ENCODE measurements around the gene UVRAG. TPM values are rescaled to one million over a fixed set of nuclear protein-coding genes. Genes with fewer than 3 reads are reported as not detected.

Gene UVRAG
- total RNA-seq, 1 donor from 2014 or later: 38.1 TPM

DNA sequence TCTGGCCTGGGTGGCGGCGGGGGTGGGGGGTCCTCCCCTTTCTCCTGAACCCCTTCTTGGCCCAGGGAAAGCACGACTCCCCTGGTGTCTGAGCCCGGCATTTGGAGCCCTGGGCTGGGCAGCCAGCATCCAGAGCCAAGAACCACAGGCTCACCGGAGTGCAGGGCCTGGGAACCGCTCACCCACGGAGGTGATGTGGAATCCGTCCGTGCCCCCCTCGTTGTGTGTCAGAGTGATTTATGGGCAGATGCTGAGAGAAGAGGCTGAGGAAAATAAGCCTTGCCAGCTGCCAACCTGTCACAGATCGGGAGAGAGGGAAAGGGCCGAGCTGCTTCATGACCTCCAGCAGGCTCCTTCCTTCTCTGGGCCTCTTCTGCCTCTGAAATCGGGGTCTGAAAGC is 357.6 kb downstream of the UVRAG start:
- DNase-seq: no peak

DNA sequence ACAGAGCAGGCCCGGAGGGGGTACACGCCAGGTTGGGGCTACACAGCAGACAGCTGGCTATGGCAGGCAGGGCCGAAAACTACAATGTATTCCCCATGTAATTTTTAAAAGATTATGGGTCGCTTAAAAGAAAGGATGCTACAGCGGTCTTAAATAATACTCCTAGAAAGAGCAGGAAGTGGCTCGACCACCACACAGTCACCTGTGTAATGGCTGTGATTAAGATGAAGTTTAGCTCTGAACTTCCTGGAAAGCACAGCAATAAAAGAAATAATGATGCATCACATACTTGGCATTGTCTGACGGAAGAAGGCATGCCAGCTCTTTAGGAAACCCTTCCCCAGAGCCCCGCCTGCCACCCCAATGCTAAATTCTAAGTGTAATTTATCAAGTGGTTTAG is 358.7 kb downstream of the UVRAG start:
- no peak for DNase-seq

DNA sequence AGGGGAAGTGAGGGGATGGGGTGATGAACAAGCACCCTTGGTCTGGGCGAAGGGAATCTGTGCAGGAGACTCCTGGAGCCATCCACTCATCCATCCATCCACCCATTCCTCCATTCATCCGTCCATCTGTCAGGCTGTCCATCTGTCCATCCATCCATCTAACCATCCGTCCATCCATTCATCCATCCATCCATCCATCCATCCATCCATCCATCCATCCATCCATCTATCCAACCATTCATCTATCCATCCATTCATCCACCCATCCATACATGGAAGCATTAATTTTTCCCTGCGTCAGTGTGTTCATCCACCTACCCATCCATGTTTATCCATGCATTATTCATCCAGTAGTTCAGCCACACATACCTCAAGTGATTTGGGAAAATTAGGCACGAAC is 359.3 kb downstream of the UVRAG start:
- DNase-seq: no peak

DNA sequence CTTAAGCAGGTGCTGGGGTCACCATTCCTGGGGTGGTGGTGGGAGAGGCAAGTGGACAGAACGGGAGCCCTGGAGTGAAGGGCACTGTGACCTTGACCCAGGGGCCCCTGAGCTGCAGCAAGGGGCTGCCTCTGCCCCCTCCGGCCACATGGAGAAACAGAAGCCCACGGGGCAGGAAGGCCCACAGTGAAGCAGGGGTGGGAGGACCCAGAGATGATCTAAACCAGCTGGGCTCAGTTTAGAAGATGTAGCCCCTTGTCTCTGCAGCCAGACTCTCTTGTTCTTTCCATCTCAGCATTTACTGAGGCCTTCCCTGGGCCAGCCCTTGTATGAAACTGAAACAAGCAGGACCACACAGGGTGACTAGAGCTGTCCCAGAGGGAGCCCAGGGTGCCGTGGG is 360.8 kb downstream of the UVRAG start:
- DNase-seq: no peak

DNA sequence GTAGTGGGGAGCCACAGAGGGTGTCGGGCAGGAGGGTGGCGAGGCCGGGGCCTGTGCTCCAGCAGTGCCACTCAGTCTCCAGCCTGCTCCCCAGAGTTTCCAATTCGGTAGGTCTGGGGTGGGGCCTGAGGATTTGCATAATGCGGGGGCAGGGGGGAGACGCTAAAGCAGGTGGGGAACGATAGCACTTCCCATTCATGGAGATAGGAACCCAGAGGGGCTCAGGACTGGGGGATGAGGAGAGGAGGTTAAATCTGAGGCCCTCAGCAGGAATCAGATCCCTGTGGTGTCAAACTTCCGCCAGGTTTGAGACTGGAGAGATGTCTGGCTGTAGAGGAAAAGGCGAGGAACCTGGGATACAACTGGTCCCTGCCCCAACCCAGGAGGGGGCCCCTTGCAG is 361.5 kb downstream of the UVRAG start:
- no peak for DNase-seq

DNA sequence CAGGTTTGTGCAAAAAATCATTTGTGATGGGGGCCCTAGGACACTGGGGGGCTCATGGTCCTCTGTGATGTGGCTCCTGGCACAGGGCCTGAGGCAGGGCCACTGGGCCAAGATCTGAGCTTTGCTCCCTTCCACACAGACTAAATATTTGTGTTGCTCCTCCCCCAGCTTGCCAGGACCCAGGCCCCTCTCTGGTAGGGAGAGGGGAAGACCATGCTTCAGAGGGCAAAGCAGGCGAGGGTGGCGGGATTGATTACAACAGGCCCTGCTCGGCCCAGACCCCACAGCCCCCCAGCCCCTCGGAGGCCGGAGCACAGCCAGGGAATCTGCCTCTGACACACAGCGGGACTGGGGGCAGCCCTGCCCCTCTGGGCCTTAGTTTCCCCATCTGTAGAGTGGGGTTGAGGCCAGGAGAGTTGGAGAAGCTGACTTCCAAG is 362.3 kb downstream of the UVRAG start:
- no peak for DNase-seq

DNA sequence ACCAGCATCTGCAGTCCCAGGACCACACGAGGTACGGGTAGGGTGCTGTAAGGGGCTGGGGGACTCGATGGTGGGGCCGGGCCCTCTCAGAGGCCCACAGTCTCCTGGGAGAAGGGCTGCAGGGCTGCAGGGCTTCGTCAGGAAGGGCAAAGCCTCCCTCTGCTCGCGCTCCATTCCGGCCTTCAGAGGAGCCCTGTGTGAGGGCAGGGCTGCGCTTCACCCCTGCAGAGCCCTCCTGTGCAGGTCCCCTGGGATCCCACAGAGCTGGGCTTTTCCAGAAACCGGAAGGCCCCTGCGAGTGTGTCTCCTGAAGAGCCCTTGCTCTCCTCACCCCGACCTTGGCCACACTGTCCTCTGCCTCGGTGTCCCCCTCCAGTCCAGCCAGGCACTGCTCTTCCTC is 364.1 kb downstream of the UVRAG start:
- DNase-seq: no peak

DNA sequence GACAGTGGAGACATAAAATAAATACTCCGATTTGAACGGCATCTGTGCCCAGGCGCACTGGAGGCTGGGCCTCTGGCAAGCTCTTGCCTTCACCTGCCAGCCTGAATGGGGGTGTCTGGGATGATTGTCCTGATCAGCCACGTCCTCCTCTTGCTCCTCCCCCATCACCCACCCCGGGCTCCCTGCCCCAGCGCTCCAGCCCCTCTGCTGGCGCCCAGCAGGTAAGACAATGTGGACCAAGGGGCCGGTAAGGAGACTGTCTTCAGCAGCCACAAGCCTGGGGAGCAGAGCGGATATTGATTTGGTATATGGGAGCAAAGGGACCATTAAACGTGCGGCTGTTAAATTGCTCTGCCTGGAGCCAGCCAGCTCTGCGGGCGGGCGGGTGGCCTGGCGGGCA is 366.4 kb downstream of the UVRAG start:
- no peak for DNase-seq

DNA sequence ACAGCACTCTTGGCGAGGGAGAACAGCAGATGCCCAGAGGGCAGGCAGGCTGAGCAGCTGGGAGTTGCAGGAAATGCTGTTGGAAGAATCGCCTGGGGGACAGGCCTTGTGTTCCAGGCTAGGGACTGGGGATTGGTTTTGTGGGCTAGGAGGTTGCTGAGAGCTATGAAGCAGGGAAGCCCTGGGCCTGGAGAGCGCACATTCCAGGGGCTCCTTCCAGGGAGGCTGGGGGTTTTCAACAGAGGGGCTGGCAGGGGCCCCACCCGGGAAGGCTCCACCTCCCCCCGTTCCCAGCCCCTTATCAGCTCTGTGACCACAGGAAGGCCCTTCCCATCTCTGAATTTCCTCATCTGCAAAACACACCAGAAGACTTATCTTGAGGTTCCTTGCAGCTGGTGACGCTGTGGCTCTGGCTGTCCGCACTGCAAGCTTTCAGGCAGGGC is 369.6 kb downstream of the UVRAG start:
- no peak for DNase-seq

DNA sequence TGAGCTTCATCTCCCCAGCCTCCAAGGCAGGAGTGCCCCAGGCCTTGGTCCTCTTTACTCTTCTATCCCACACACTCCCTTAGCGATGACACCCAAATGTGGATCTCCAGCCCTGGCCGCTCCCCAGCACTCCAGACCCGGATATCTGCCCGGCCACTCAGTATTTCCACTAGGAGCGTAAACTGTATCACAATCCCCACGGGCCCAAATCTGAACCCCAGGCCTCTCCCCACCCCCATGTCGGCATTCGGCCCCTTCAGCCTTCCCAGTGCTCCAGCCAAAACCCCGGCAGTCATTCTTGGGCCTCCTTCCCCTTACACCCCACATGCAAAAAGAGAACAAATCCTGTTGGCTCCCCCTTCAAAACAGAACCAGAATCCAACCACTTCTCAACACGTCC is 370.5 kb downstream of the UVRAG start:
- no peak for DNase-seq

DNA sequence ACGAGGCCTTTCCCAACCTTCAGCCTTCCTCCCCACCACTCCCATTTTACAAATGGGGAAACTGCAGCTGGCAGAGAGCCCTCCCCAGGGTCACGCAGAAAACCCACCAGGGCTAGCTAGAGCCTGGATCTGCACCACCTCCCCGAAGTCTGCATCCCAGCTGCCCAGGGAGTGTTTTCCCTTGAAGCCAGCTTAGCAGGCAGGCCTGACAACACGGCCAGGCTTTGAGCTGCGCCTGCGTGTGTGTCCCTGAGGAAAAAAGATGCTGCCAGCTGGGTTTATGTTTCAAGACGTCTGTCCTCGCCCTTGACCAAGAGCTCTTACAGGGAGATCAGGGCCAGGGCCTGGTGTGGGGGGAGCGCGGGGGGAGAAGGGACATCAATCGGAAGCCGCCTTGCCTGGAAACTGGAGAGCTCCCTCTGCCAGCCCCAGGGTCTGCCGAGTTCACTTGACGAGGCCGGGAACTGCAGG is 371.0 kb downstream of the UVRAG start:
- no peak for DNase-seq

DNA sequence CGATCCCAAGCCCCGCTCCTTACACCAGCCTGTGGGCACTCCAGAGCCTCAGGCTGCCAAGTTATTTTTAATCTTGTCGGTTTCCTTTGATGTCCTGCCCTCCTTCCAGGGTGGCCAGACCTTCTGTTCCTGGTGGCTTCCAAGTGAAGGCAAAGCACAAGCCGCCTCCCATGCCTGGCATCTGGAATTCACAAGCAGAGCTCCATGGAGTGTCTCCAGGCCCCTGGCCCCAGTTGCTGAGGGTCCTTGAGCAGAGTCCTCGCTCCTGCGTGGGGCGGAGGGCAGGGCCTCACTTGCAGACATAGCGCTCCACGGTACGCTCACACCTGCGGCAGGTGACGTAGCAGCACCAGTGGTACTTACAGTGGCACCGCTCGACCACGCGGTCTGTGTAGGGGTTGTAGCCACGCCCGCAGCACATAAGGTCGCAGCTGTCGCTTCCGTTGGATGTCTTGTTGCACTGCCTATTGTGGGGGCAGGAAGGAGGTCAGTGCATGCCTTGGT is 371.8 kb downstream of the UVRAG start:
- no peak for DNase-seq

DNA sequence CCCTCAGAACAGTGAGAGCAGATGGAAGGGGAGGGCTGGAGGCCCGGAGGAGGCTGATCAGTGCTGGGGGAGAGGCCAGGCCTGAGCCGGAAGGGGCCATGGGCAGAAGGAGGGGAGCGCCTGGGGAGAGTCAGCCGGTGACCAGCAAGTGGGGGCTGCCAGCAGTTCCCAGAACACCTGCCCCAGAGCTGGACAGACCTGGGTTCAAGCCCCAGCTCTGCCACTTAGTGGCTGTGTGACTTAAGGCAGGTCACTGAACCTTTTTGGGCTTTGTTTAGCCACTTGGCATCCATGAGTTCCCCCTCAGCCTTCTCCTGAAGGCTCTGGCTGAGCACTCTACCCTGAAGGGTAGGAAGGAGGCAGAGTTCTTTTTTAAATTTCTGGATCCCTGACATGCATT is 373.9 kb downstream of the UVRAG start:
- no peak for DNase-seq

DNA sequence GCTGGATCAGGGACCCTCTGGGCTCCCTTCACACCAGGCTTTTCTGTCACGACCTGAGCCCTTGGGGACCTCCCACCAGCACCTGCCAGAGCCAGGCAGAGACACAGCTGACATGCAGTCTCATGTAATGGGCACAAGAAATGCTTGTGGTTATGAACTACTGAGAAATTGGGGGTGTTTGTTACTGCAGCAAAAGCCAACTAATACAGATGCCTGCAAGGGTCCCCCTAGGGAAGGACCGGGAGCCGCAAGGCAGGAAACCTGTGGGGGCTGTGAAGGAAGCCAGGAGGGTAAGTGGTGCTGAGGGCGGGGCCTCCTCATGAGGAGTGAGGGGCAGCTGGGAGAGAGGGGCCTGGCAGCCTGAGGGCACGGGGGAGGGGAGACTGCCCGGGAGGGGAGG is 374.7 kb downstream of the UVRAG start:
- no peak for DNase-seq

DNA sequence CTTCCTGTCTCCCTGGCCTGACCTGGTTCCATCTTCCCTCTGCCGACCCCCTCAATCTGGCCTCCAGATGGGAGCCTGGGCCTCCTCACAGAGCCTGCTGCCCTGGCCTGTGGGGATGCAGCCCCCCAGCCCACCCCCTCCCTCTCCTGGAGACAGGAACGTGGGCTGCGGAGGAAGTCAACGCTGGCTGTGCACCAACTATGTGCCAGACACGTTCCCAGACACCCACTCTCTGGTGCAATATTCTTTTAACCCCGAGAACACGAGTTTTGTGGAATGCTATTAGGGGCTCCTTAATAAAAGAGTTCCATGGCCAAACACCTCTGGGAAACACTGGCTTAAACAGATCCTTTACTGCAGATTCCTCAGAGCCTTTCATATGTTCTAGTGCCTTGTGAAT is 375.4 kb downstream of the UVRAG start:
- no peak for DNase-seq

Small RNAs within 50 kb of the gene (small RNA-seq; reads per million reads assigned to genes)
- gene RF00019 (not detected), gene RNA5SP344 (not detected)

Other genes with a start within 250 kb of the UVRAG start
- 83.6 TPM for gene MAP6, start 146.2 kb upstream of the UVRAG start, total RNA-seq
- gene MOGAT2, start 97.4 kb upstream of the UVRAG start, total RNA-seq: not detected
- 4.4 TPM for gene DGAT2, start 46.4 kb upstream of the UVRAG start, total RNA-seq